CD4-positive, alpha-beta T cell treated with Interleukin-15 for 1 hour (primary cell): Measurements from ENCODE around the gene HOXA5.

Source experiments
- DNase-seq: peaks from one replicate; pipeline ENCODE4 v3.0.0-alpha.2; 2020

The HOXA5 gene

GRCh38 chr7:27104341-27105058 is 39.0 kb downstream of the HOXA5 start:
- DNase-seq, result no peak

GRCh38 chr7:27103489-27104226 is 39.8 kb downstream of the HOXA5 start:
- no peak for DNase-seq

GRCh38 chr7:27102581-27103442 is 40.7 kb downstream of the HOXA5 start, which contains the start of gene HOXA2:
Gene HOXA2 (minus strand): TSS chr7:27102683. CDS start chr7:27102500, 183 bp downstream.
- DNase-seq, result no peak

- no peak for DNase-seq
Measured at GRCh38 chr7:27101957-27102580, 41.4 kb downstream of the HOXA5 start.

GRCh38 chr7:27101171-27101956 is 42.1 kb downstream of the HOXA5 start:
- DNase-seq, result no peak

- DNase-seq, result no peak
Measured at GRCh38 chr7:27100694-27101170, 42.7 kb downstream of the HOXA5 start.

GRCh38 chr7:27099453-27100370 is 43.8 kb downstream of the HOXA5 start:
- DNase-seq, result no peak

- DNase-seq, result no peak
Measured at GRCh38 chr7:27098578-27099451, 44.7 kb downstream of the HOXA5 start.

GRCh38 chr7:27097686-27098577 is 45.5 kb downstream of the HOXA5 start:
- DNase-seq, result no peak

GRCh38 chr7:27096768-27097514 is 46.5 kb downstream of the HOXA5 start:
- DNase-seq, result peak; percentile 35

- peak; percentile 86 for DNase-seq
Measured at GRCh38 chr7:27095897-27096767, 47.3 kb downstream of the HOXA5 start, which contains the start of gene HOXA1. Gene HOXA1 (minus strand): TSS chr7:27096000. CDS start chr7:27095912, 88 bp downstream.

- DNase-seq, result no peak
Measured at GRCh38 chr7:27095050-27095896, 48.2 kb downstream of the HOXA5 start.

- no peak for DNase-seq
Measured at GRCh38 chr7:27094304-27095049, 49.0 kb downstream of the HOXA5 start.

- no peak for DNase-seq
Measured at GRCh38 chr7:27093184-27093895, 50.1 kb downstream of the HOXA5 start.
